Neuronal stem cell (in vitro differentiated cells): ENCODE results near the gene BCKDHB.
"Not testable (repeated sequence)": the region's sequence is repeated elsewhere in the genome, so short reads cannot be mapped to it uniquely, and the experiment has no call there.

Experiments
- DNase-seq: peaks from one replicate; pipeline ENCODE4 v3.0.0-alpha.2; 2013; ENCODE audit warnings: low spot score
- H2AFZ ChIP-seq: one replicate; pipeline ENCODE4 v1.6.1; 2013; ENCODE audit warnings: mild to moderate bottlenecking, low read length, inconsistent platforms
- H2AK5ac ChIP-seq: 2 replicates; pipeline ENCODE4 v1.6.1; 2013; ENCODE audit warnings: low read depth, mild to moderate bottlenecking, inconsistent platforms, low read length, moderate library complexity, mixed read lengths
- H2BK120ac ChIP-seq: 2 replicates; pipeline ENCODE4 v1.6.1; 2013; ENCODE audit warnings: low read depth, mild to moderate bottlenecking, inconsistent platforms, low read length, moderate library complexity, mixed read lengths
- H2BK12ac ChIP-seq: one replicate; pipeline ENCODE4 v1.6.1; 2013; ENCODE audit warnings: low read length, inconsistent platforms
- H2BK15ac ChIP-seq: 2 replicates; pipeline ENCODE4 v1.6.1; 2013; ENCODE audit warnings: mild to moderate bottlenecking, low read length, inconsistent platforms, mixed read lengths
- H2BK5ac ChIP-seq: one replicate; pipeline ENCODE4 v1.6.1; 2013; ENCODE audit warnings: inconsistent platforms, mild to moderate bottlenecking, low read length, moderate library complexity
- H3K14ac ChIP-seq: one replicate; pipeline ENCODE4 v1.6.1; 2013; ENCODE audit warnings: low read length, inconsistent platforms
- H3K18ac ChIP-seq: 2 replicates; pipeline ENCODE4 v1.6.1; 2013; ENCODE audit warnings: low read length, inconsistent platforms
- H3K23ac ChIP-seq: 2 replicates; pipeline ENCODE4 v1.6.1; 2013; ENCODE audit warnings: low read depth, mild to moderate bottlenecking, mixed read lengths, low read length, inconsistent platforms; ENCODE audit not compliant: poor library complexity
- H3K27ac ChIP-seq: replicated peaks from 3 replicates; pipeline ENCODE4 v1.5.1; 2013; ENCODE audit warnings: low read length, inconsistent platforms
- H3K27me3 ChIP-seq, 3 experiments: 2 replicates each; pipeline ENCODE4 v1.6.1; 2013; ENCODE audit warnings: low read length in 3 of 3, mild to moderate bottlenecking in 2 of 3, inconsistent platforms in 1 of 3, low read depth in 1 of 3, mixed read lengths in 1 of 3, moderate library complexity in 1 of 3; ENCODE audit not compliant: control insufficient read depth in 3 of 3, insufficient read depth in 3 of 3
- H3K36me3 ChIP-seq, 2 donors: replicated peaks in 1 of 2; 2 replicates each; pipeline ENCODE4 v1.6.1; 2013; ENCODE audit warnings: low read length in 2 of 2; ENCODE audit not compliant: control insufficient read depth in 2 of 2, insufficient read depth in 2 of 2
- H3K4ac ChIP-seq: 2 replicates; pipeline ENCODE4 v1.6.1; 2013; ENCODE audit warnings: inconsistent platforms, mild to moderate bottlenecking, low read length, moderate library complexity
- H3K4me1 ChIP-seq, 2 donors: 1 replicate in 1 of 2; 2 replicates in 1 of 2; pipeline ENCODE4 v1.6.1; 2013; ENCODE audit warnings: low read length in 2 of 2, low read depth in 1 of 2; ENCODE audit not compliant: control insufficient read depth in 2 of 2, insufficient read depth in 1 of 2
- H3K4me2 ChIP-seq: one replicate; pipeline ENCODE4 v1.6.1; 2013; ENCODE audit warnings: mild to moderate bottlenecking, low read length, inconsistent platforms; ENCODE audit not compliant: insufficient read depth, poor library complexity, severe bottlenecking
- H3K4me3 ChIP-seq, 2 donors: 2 replicates each; pipeline ENCODE4 v1.5.1; 2013; ENCODE audit warnings: low read length in 2 of 2, mild to moderate bottlenecking in 2 of 2, inconsistent platforms in 1 of 2, moderate library complexity in 1 of 2
- H3K79me1 ChIP-seq: one replicate; pipeline ENCODE4 v1.6.1; 2013; ENCODE audit warnings: low read depth, mild to moderate bottlenecking, inconsistent platforms, low read length, moderate library complexity
- H3K9ac ChIP-seq: one replicate; pipeline ENCODE4 v1.6.1; 2013; ENCODE audit warnings: mild to moderate bottlenecking, low read depth, low read length, inconsistent platforms; ENCODE audit not compliant: poor library complexity
- H3K9me3 ChIP-seq, 2 donors: replicated peaks in 1 of 2; 2 replicates each; pipeline versions ENCODE3 to v1.6.1; 2013; ENCODE audit warnings: low read length in 2 of 2, mild to moderate bottlenecking in 2 of 2, inconsistent platforms in 1 of 2, low read depth in 1 of 2, mixed read lengths in 1 of 2, moderate library complexity in 1 of 2; ENCODE audit not compliant: control insufficient read depth in 2 of 2, insufficient read depth in 1 of 2
- H4K8ac ChIP-seq: one replicate; pipeline ENCODE4 v1.6.1; 2013; ENCODE audit warnings: low read depth, mild to moderate bottlenecking, inconsistent platforms, low read length, moderate library complexity
- H4K91ac ChIP-seq: one replicate; pipeline ENCODE4 v1.6.1; 2013; ENCODE audit warnings: low read length, low read depth, mild to moderate bottlenecking, inconsistent platforms; ENCODE audit not compliant: poor library complexity
- WGBS, 2 donors: extraction: QIAGEN DNeasy Blood & Tissue Kit; methylation state at CpG; one replicate each; pipeline ENCODE4 v1.1.7; 2013; ENCODE audit warnings: missing lambda C conversion rate in 2 of 2, mixed read lengths in 1 of 2; ENCODE audit not compliant: insufficient read length in 2 of 2, insufficient replicate concordance in 1 of 2; ENCODE audit errors: extremely low coverage in 2 of 2; 5-methylcytosine and 5-hydroxymethylcytosine counted together

The BCKDHB gene

DNA sequence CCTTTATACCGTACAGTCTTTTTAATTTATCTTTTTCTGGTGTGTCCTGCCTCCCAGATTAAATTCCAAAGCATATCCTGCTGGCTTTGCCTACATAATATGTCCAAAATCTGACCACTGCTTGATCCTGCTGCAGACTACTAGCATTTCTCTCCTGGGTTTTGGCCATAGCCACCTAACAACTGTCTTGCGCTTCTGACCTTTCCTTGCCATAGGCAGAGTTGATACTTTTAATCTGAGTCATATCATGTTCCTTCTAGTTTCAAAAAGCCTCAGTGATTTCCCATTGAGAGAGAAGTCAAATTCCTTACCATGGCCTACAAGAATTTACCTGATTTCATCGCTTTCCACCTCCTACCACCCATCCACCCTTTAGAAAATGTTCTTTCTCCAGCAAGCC, 104.8 kb downstream of the BCKDHB start:
- Histone ChIP-seq H4K8ac (no peak overlapping the region), H3K9me3 (no peaks in the 10 kb centered on the region), H2BK12ac (no peak overlapping the region), H3K14ac (no peak overlapping the region), H2BK5ac (no peak overlapping the region), H4K91ac (no peak overlapping the region), H3K4ac (no peak overlapping the region), H2AFZ (no peak overlapping the region), H3K4me1 (peaks cover 3 to 5% of the 10 kb centered on the region in 2 donors), H3K4me3 (no peak overlapping the region), H3K36me3 (peaks cover 0 to 3% of the 10 kb centered on the region in 2 donors), H2BK15ac (no peak overlapping the region), H3K27me3 (no peaks in the 10 kb centered on the region), H2BK120ac (no peak overlapping the region), H3K79me1 (no peaks in the 10 kb centered on the region), H2AK5ac (no peak overlapping the region), H3K27ac (no peak overlapping the region), H3K18ac (no peak overlapping the region), H3K9ac (no peak overlapping the region), H3K4me2 (no peak overlapping the region), H3K23ac (no peak overlapping the region)
- no CpG with 5 or more reads among the region's 3 CpGs for WGBS, 2 donors
- DNase-seq, result no peak

DNA sequence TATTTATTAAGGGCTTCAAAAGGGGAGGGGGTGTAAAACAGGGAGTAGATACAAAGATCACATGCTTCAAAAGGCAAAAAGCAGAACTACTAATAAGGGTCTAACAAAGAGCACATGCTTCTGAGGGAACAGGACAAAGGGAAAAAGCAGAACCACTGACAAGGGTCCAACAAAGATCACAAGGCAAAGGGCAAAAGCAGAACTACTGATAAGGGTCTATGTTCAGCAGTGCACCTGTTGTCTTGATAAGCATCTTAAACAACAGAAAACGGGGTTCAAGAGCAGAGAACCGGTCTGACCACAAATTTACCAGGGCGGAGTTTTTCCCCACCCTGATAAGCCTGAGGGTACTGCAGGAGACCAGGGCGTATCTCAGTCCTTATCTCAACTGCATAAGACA, 105.4 kb downstream of the BCKDHB start:
- H2BK12ac ChIP-seq, H3K27ac ChIP-seq, H3K14ac ChIP-seq, H3K4me3 ChIP-seq, H3K4me1 ChIP-seq, H3K4me2 ChIP-seq, H2AFZ ChIP-seq, H4K8ac ChIP-seq, H3K18ac ChIP-seq, H3K9me3 ChIP-seq, H3K23ac ChIP-seq, H2BK120ac ChIP-seq, H2AK5ac ChIP-seq, H3K9ac ChIP-seq, H3K36me3 ChIP-seq, H3K79me1 ChIP-seq, H2BK15ac ChIP-seq, H3K27me3 ChIP-seq, DNase-seq, H4K91ac ChIP-seq, H2BK5ac ChIP-seq, H3K4ac ChIP-seq: not testable (repeated sequence)
- WGBS, 2 donors, result no CpG with 5 or more reads among the region's 4 CpGs

DNA sequence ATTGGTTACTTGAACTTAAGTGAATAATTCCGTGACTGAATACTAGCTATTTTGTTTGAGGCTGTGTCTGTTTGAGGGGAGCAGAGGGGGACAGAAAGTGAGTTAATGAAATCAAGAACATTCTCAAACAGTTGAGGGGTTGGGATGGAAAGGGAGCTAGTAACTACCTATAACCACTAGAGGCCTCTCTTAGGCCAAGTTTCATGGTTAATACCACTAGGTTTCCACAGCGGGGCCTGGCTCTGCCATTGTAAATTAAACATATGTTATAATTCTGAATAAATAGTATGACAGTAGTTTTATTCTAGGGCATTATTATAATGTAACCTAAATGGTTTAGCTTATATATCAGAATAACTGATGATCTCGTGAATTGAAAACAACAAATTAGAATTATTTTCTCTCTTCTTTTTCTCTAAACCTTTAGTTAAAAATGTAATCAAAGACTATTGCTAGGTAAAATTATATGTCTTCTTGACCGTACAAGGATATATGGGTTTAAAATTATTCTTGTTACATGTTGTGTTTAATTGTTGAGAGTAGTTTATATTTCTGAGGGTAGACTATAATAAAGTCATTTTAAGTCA, 108.1 kb downstream of the BCKDHB start:
- H3K4me3 ChIP-seq, result no peak overlapping the region
- no peak overlapping the region for H3K14ac ChIP-seq
- peaks cover 3 to 5% of the 10 kb centered on the region in 2 donors for H3K4me1 ChIP-seq
- H2BK120ac ChIP-seq, result no peak overlapping the region
- H4K8ac ChIP-seq, result no peak overlapping the region
- peaks cover 0 to 2% of the 10 kb centered on the region in 2 donors for H3K36me3 ChIP-seq
- H3K18ac ChIP-seq, result no peak overlapping the region
- no peak overlapping the region for H2BK15ac ChIP-seq
- H2BK12ac ChIP-seq, result no peak overlapping the region
- DNase-seq, result peak; percentile 40
- no CpG with 5 or more reads among the region's 4 CpGs for WGBS, 2 donors
- no peak overlapping the region for H2BK5ac ChIP-seq
- H3K9me3 ChIP-seq, result peaks cover 0 to 2% of the 10 kb centered on the region in 2 donors
- no peak overlapping the region for H3K9ac ChIP-seq
- no peak overlapping the region for H3K4me2 ChIP-seq
- no peak overlapping the region for H4K91ac ChIP-seq
- no peak overlapping the region for H2AK5ac ChIP-seq
- H3K27me3 ChIP-seq, result no peaks in the 10 kb centered on the region
- H3K27ac ChIP-seq, result no peak overlapping the region
- H2AFZ ChIP-seq, result no peak overlapping the region
- no peaks in the 10 kb centered on the region for H3K79me1 ChIP-seq
- H3K23ac ChIP-seq, result no peak overlapping the region
- H3K4ac ChIP-seq, result no peak overlapping the region

DNA sequence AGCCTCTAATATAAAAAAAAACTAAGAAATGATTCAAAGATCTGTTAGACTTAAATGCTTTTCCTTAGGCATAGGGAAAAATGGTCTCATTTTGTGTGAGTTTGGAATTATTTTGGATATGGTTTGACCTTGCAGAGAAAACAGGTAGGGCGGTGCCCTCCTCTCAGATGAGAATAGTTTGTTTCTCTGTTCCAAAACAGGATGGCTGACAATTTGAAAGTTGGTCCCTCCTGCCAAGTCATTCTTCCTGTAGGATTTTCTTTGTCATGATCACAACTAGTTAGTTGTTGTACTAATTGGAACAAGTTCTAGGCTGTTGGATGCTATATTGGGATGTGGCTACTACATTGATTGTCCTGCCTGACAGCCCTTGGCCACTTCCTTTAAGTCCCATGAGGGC, 108.6 kb downstream of the BCKDHB start:
- Histone ChIP-seq H4K8ac (no peak overlapping the region), H2BK120ac (no peak overlapping the region), H3K9me3 (peaks cover 0 to 3% of the 10 kb centered on the region in 2 donors), H3K4me1 (peaks cover 3 to 5% of the 10 kb centered on the region in 2 donors), H3K27ac (no peak overlapping the region), H2BK5ac (no peak overlapping the region), H2BK12ac (no peak overlapping the region), H3K4ac (no peak overlapping the region), H3K4me3 (no peak overlapping the region), H3K9ac (no peak overlapping the region), H2AK5ac (no peak overlapping the region), H3K79me1 (no peaks in the 10 kb centered on the region), H3K18ac (no peak overlapping the region), H3K14ac (no peak overlapping the region), H2AFZ (no peak overlapping the region), H3K4me2 (no peak overlapping the region), H2BK15ac (no peak overlapping the region), H4K91ac (no peak overlapping the region), H3K23ac (no peak overlapping the region), H3K36me3 (peaks cover 0 to 2% of the 10 kb centered on the region in 2 donors), H3K27me3 (no peaks in the 10 kb centered on the region)
- whole genome bisulfite sequencing, 2 donors, result no CpG with 5 or more reads among the region's 1 CpG
- no peak for DNase-seq
